K562 (cell line): ENCODE measurements around the gene TNFAIP3.
"Not testable (repeated sequence)": the region's sequence is repeated elsewhere in the genome, so short reads cannot be mapped to it uniquely, and the experiment has no call there.

Experiments
- BRCA1 ChIP-seq, 2 experiments: fragments of 450-650 bp in 1 of 2; sonication (generic) in 1 of 2; formaldehyde crosslinking in 1 of 2; IDR thresholded peaks; 2 replicates each; pipeline versions ENCODE4 v1.5.0 to v1.6.1; 2017 to 2020; ENCODE audit warnings: mild to moderate bottlenecking in 1 of 2, missing genetic modification reagents in 1 of 2
- CTCFL ChIP-seq: IDR thresholded peaks from 2 replicates; pipeline ENCODE4 v1.6.1; 2011; ENCODE audit warnings: borderline replicate concordance, low read depth, mild to moderate bottlenecking, moderate library complexity, low read length; ENCODE audit not compliant: insufficient read depth, poor library complexity, severe bottlenecking
- ETV6 ChIP-seq, 3 experiments: fragments of 150-350 bp in 1 of 3; sonication (generic) in 1 of 3; formaldehyde crosslinking in 1 of 3; IDR thresholded peaks; 2 replicates each; pipeline versions ENCODE4 v1.6.1 to v1.8.0; 2014 to 2022; ENCODE audit warnings: borderline replicate concordance in 2 of 3, low read depth in 2 of 3, antibody characterized with exemption in 1 of 3, low read length in 1 of 3, mild to moderate bottlenecking in 1 of 3, missing genetic modification reagents in 1 of 3
- HDAC2 ChIP-seq: fragments of 450-650 bp; IDR thresholded peaks from 2 replicates; pipeline ENCODE4 v1.6.1; 2016; ENCODE audit warnings: mild to moderate bottlenecking
- MTF1 ChIP-seq: fragments of 250-450 bp; sonication (Bioruptor Pico); IDR thresholded peaks from 2 replicates; pipeline ENCODE4 v1.9.0; 2021; ENCODE audit warnings: moderate library complexity, mild to moderate bottlenecking, inconsistent platforms, borderline replicate concordance
- RAD21 ChIP-seq, 2 experiments: fragments of 250-450 bp in 1 of 2; fragments of 450-650 bp in 1 of 2; sonication (Bioruptor Pico) in 1 of 2; formaldehyde crosslinking in 1 of 2; IDR thresholded peaks in 1 of 2; conservative IDR thresholded peaks in 1 of 2; 2 replicates each; pipeline versions ENCODE4 v1.4.0 to v1.8.0; 2020 to 2022; ENCODE audit warnings: mild to moderate bottlenecking in 2 of 2, moderate library complexity in 1 of 2
- RBM22 ChIP-seq: fragments of 200-400 bp; formaldehyde crosslinking; IDR thresholded peaks from 2 replicates; pipeline ENCODE4 v1.6.1; 2018; ENCODE audit warnings: low read length, low read depth; ENCODE audit not compliant: poor library complexity, severe bottlenecking
- RFX1 ChIP-seq: fragments of 450-650 bp; IDR thresholded peaks from 2 replicates; pipeline ENCODE4 v1.6.1; 2016; ENCODE audit warnings: mild to moderate bottlenecking, moderate library complexity
- SMARCC2 ChIP-seq: fragments of 450-650 bp; IDR thresholded peaks from 2 replicates; pipeline ENCODE4 v1.6.1; 2017; ENCODE audit warnings: antibody characterized with exemption, moderate library complexity, mild to moderate bottlenecking, low read depth
- YY1 ChIP-seq, 3 experiments: IDR thresholded peaks; 2 replicates each; pipeline ENCODE4 v1.6.1; 2011; ENCODE audit warnings: low read length in 2 of 3, mild to moderate bottlenecking in 2 of 3, moderate library complexity in 2 of 3, borderline replicate concordance in 1 of 3, control low read depth in 1 of 3, low read depth in 1 of 3; ENCODE audit not compliant: insufficient read depth in 3 of 3, insufficient replicate concordance in 2 of 3, control insufficient read depth in 1 of 3, insufficient read length in 1 of 3; ENCODE audit errors: extremely low read depth in 1 of 3
- ZNF586 ChIP-seq: fragments of 450-650 bp; formaldehyde crosslinking; conservative IDR thresholded peaks from 2 replicates; pipeline ENCODE4 v1.4.0; 2020; ENCODE audit warnings: mild to moderate bottlenecking, moderate library complexity

- not testable (repeated sequence) for TF ChIP-seq RBM22; RFX1; HDAC2; ZNF586 (CRISPR knock-in tag); SMARCC2; YY1 (IDR thresholded peaks at IDR 0.05; ENCODE audit: borderline replicate concordance in 1 of 3, control insufficient read depth in 1 of 3, extremely low read depth in 1 of 3, insufficient read depth in 3 of 3, insufficient read length in 1 of 3, insufficient replicate concordance in 2 of 3, low read depth in 1 of 3, low read length in 2 of 3); CTCFL; BRCA1 (IDR thresholded peaks at IDR 0.05); BRCA1 (CRISPR knock-in tag; IDR thresholded peaks at IDR 0.05); MTF1; ETV6 (IDR thresholded peaks at IDR 0.05; ENCODE audit: borderline replicate concordance in 1 of 2, low read depth in 2 of 2, low read length in 1 of 2); ETV6 (CRISPR knock-in tag; IDR thresholded peaks at IDR 0.05; ENCODE audit: borderline replicate concordance); RAD21 (CRISPR knock-in tag; conservative IDR thresholded peaks at IDR 0.05 in 1 of 2, IDR thresholded peaks at IDR 0.05 in 1 of 2)
Observed at GRCh38 chr6:137844773-137845172, 22.3 kb upstream of the TNFAIP3 start.
